Measurements from ENCODE around the gene KCNK3.
A peak's percentile ranks its signal among the peaks of the same experiment; 100 is the strongest.
"Not testable (repeated sequence)": the region's sequence is repeated elsewhere in the genome, so short reads cannot be mapped to it uniquely, and the experiment has no call there.

Gene KCNK3

DNA sequence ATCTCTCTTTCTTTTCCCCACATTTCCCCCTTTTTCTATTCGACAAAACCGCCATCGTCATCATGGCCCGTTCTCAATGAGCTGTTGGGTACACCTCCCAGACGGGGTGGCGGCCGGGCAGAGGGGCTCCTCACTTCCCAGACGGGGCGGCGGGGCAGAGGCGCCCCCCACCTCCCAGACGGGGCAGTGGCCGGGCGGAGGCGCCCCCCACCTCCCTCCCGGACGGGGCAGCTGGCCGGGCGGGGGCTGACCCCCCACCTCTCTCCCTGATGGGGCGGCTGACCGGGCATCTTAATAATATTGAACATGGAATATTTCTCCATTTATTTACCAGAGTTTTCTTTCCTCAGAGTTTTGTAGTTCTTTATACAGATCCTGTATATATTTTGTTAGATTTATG is 27.2 kb upstream of the KCNK3 start:
- not testable (repeated sequence) for DNase-seq

- DNase-seq: no peak
Measured at GRCh38 chr2:26666671-26667070, 25.9 kb upstream of the KCNK3 start.

DNA sequence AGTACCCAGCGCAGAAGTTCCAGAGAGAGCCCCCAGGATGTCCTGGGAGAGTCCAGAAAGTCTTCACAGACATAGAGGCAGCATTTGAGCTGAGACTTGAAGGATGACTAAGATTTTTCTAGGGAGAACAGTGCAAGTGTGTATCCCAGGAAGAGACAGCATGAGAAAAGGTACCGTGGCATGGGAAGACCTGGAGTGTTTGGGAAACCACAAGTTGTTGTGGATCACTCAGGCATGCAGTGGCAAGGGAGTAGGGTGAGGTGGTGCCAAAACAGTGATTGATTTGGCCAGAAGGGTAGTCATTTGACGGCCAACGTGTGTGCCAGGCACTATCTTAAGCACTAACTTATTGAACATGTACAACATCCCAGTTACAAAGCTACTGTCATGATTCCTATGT is 24.5 kb upstream of the KCNK3 start:
- no peak for DNase-seq

DNA sequence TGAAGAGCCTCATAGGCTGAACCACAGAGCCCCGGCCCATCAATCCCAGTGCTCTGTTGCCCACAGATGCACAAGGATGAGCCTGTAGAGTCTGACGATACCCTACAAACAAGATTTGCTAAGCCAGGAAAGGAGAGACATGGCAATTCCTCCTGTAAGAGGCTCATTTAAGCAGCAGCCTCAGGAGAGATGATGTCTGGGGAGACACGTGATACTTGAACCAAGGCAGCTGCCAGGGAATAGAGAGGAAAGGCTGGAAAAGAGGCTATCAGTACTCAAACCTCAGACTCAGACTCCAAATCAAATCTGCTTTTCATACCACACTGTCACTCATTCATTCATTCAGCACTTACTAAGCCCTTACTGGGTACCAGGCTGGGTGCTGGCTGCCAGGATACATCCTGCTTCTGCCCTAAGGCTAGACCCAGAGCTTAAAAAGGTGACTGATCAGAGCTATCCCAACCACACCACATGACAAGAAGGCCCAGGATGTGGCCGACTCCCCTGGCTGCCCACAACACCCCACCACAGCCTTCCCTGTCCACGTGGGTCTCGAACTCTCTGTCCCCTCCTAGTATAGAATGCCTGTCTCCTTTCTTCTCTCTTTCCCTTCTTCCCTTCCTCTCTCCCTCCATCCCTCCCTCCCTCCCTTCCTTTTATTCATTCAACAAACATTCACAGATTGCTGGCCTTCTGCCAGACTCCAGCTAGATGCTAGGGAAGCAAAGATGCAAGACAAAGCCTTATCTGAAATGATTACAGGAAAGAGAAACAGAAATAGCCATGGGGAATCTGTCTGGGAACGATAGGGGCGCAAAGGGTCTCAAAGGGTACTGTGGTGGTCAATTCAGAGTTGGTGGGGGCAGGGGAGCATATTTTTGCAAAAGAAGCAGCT is 23.4 kb upstream of the KCNK3 start:
- no peak for DNase-seq

DNA sequence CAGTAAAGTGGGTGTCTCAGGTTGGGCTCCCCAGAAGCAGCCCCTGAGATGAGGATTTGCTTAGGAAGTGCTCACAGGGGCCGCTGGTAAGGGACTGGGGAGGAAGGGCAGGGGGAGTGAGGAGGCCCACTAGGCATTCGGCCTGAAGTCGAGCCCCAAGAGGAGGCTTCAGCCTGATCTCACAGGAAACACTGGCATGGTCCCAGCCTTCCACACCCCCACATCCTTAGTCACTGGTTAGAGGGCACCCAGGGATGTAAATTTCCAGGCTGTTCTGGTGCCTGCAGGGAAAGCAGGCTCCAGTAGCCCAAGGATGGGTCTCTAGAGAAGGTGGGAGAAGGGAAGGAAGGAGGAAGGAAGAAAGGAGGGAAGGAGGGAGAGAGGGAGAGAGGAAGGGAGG is 22.4 kb upstream of the KCNK3 start:
- DNase-seq: no peak

- no peak for DNase-seq
Measured at GRCh38 chr2:26670931-26671460, 21.5 kb upstream of the KCNK3 start.

DNA sequence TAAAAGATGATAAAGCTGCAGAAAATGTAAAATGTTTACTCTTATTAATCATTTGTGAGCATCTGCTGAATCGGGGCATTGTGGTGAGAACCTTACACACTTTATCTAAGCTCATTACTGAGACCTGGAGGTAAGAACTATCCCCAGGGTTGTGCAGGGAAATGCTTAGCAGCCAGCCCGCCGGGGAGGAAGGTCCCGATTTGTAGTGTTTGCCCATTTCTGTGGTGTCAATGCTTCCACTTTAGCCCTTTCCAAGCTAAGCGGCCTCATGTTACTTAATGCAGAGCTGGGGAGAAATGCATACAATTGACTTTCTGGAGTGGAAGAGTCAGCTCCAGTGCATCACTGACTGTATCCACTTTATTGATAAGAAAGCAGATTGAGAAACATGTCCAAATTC is 20.8 kb upstream of the KCNK3 start:
- no peak for DNase-seq

DNA sequence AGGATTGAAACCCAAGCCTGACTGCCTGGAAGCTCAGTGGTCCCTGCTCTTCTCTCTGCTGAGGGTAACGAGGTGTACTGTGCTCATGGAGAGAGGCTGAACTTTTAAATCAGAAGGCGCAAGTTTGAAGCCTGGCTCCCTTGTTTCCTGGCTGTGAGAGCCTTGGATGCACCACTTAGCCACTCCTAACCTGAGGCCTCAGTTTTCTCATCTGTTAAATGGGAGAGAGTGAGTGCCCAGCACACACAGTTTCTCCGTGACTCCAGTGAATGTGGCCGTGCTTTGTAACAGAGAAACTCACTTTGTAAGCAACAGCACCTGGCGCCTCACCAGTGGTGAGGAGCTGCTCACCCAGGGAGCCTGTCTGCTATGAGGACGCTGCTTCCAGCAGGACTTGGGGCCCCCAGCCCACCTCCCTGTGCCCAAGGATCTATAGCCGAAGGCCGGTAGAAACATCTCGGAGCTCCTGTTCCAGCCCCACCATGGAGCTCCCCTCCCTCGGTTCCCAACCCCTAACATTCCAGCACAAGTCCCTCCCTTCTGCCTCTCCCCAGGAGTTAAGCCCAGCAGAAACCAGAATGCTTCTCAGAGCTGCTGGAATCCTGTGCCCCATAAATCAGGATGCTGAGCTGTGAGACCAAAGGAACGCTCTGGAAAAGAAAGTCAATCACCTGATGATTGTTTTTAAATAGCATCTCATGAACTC is 20.3 kb upstream of the KCNK3 start:
- no peak for DNase-seq

GRCh38 chr2:26672818-26673393 is 19.6 kb upstream of the KCNK3 start:
- no peak for DNase-seq

- no peak for DNase-seq
Measured at GRCh38 chr2:26674002-26674751, 18.3 kb upstream of the KCNK3 start.

GRCh38 chr2:26674771-26675170 is 17.8 kb upstream of the KCNK3 start:
- DNase-seq: no peak

DNA sequence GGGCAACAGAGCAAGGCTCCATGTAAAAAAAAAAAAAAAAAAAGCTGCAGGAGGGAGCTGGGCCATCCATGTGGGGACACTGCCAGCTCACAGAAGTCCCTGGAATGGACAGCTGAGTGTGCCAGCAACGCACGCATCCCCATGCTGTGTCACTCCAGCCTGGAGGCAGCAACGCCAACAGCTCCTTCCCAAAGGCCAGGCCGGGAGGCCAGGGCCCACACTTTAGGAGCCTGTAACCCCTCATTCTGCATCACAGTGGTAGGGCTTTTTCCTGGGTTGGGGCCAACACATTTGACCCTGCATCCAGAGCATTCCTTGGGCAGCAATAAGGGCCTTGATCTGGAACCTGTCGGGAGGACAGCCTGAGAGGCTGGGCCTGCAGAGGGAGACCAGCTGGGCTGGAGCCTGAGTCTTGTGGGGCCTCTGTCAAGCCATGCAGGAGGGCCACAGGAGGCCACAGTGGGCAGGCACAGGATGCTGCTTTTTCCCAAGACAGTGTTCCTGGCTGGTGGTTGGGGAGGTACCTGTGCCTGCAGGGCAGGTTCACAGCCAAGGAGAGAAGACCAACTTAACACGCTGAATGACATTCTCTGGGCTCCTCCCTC is 16.8 kb upstream of the KCNK3 start:
- no peak for DNase-seq

GRCh38 chr2:26678035-26678434 is 14.5 kb upstream of the KCNK3 start:
- DNase-seq: no peak

DNA sequence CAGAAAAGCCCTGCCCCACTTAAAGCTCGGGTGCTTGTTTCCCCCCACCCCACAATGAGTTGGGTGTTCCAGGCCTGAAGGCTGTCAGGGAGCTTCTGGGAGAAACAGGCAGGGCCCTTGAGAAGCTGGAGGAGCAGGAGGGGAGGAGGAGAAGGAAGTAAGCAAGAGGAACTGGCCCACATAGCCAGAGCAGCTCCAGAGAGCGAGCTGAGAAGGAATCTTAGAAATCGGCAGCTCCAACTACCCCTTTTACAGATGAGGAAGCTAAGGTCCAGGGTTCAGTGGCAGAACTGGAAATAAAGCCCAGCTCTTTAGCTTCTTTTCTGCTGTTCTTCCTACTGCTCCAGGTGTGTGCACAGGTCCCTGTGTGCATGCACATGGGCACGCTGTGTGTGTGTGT is 12.7 kb upstream of the KCNK3 start:
- DNase-seq: no peak

GRCh38 chr2:26681656-26682055 is 10.9 kb upstream of the KCNK3 start:
- no peak for DNase-seq

DNA sequence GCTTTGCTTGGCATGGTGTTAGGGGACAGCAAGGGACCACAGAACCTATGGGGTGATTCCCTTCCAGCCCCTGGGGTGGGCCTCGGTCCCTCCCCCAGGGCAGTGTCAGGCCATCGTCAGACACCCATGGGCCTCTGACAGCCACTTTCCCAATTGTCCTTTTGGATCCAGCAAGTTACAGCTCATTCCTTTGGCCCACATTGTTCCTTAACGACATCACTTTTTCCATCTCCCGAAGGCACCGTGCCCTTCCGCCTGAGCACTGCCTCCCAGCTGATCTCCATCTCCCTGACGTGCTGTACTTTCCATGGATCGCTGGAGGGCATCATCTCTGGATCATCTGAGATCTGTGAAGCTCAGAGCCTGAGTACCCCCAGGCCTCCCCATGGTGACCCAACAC is 10.4 kb upstream of the KCNK3 start:
- DNase-seq: no peak

DNA sequence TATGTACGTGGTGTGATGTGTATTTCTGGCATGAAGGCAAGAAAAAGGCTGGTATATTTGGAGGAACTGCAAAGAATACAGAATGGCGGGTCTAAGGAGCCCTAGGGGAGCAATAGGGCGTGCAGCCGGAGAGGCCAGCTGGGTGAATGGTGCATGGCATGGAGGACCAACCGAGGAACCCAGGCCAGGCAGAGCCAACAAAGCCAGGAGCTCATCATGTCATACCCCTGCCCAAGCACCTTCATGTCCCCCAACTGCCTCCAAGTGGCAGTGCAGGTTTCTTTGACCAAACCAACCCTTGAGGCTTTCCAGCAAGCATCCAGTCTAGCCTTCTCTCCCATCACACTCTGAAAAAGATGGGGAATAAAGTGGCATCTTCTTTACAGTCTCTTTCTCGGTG is 8.9 kb upstream of the KCNK3 start:
- no peak for DNase-seq

GRCh38 chr2:26685341-26685740 is 7.2 kb upstream of the KCNK3 start:
- DNase-seq: no peak

DNA sequence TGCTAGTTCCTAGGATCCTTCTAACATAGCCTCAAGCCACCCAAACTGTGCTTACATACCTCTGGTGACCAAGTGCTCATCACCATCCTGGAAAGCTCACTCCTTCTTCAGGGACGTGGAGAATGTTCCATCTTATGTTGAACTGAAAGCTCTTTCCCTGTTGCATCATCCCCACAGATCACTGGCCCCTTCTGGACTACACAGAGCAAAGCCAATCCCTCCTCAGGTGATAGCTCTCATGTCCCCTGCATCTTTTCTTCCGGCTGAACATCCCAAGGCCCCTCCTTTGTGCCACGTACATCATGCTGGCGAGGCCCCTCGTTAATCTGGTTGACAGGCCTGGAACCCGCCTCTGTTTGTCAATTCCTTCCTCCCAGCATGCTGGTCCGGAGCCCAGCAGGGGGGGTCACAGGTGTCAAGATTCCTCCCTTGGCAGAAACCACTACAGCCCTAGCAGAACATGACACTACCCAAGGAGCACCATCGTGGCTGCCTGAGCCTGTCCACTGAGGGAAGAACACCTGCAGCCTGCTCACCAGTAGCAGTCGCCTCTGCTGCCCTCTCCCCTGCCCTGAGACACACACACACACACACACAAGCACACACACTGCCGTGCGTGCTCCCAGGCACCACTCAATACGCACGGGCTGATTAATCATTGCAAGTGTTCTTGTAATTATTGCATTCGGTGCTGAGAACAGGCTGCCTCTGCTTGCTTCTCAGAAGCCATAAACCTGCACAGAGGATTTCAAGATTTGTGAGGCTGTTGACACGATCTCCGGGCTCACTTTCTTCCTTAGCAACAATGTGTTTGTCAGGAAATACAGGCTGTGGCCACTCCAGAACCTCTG is 6.3 kb upstream of the KCNK3 start:
- DNase-seq: peak in 5 of 56 donors; percentile 8 to 24 (median 12)

DNA sequence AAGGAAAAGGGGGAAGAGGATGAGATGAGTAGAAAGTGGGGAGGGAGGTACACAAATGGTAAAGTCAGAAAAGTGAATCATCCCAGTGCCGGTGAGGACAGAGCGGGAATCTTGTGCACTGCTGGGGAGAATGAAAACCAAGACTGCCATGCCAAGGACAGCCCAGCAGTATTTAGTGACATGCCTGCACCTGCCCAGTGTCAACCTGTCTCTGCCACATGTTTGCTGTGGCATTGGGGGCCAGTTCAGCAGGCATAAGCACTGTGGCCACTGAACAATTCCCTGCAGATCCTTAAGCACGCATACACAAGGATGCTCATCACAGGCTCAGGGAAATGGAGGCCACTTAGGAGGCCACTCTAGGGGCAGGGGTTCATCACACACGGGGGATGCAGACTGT is 5.2 kb upstream of the KCNK3 start:
- no peak for DNase-seq

All from nucleus accumbens (tissue), 56 donors.